Activated T-cell treated with anti-CD3 and anti-CD28 coated beads, Interleukin-2, amount 50 U/mL, for 1 hour (primary cell): Measurements from ENCODE around the gene NREP.
"Not testable (repeated sequence)": the region's sequence is repeated elsewhere in the genome, so short reads cannot be mapped to it uniquely, and the experiment has no call there.

Experiments used
- DNase-seq: peaks from one replicate; pipeline ENCODE4 v3.0.0-alpha.2; 2020

The NREP gene

GRCh38 chr5:111735583-111736270, 21.3 kb downstream of the NREP start:
- no peak for DNase-seq

GRCh38 chr5:111734597-111734996, 22.4 kb downstream of the NREP start:
- no peak for DNase-seq

DNA sequence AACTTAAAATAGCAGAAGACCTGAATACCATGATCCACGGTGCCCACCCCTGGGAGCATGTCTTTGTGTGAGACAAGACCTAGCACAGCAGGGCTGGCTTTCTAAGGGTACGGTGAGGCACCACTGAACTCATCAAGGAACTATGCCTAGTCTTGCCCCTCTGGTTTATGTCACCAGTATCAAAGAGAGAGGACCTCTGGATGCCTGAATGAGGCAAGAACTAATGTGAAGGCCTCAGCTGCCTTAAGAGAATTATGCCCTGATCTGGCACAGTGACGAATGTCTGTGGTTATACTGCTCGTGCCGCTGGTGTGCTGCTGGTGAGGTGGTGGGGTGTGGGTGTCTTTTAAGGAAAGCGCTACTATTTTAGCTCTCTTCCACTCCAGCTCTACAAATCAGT, 23.0 kb downstream of the NREP start:
- DNase-seq, result no peak

- DNase-seq, result no peak
These were observed 23.4 kb downstream of the NREP start for GRCh38 chr5:111733571-111733970.

GRCh38 chr5:111731638-111732037, 25.4 kb downstream of the NREP start:
- DNase-seq, result no peak

GRCh38 chr5:111730659-111731382, 26.2 kb downstream of the NREP start:
- no peak for DNase-seq

- no peak for DNase-seq
These were observed 28.1 kb downstream of the NREP start for GRCh38 chr5:111728941-111729340.

DNA sequence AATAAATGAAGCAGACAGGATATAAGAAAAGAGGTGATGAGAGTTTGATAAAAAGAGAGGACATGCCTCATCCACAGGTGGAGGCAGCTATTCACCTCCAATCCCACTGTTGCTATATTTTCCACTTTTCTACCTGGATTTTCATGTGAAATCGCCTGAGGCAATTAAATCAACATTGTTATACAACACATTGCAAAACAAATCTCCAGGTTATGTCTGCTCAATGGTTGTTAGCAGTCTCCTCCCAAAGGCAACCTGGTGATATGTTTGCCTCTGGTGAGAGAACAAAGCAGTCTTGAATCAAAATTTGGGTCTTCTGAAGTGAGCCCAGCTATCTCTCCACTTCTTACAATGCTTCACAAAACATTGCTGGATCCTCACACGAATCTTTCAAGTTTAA, 30.0 kb downstream of the NREP start:
- DNase-seq, result no peak

DNA sequence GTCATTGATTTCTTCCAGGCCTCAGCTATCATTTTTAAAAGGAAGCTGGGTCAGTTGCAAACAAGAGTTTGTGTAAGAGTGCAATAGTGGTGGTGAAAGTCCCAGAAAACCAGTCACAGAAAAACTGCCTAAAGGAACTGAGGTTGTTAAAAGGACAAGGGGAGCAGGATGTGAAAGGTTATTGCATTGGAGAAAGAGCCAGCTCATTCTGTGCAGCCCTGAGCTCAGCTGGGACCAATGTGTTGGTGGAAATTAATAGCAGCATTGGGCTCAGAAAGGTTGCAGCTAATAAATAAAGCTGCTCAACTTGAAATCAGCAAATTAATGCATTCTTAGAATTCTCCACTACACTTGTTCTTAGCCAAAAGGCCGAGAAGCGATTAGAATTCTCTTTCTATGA, 34.9 kb downstream of the NREP start:
- DNase-seq, result no peak

- DNase-seq, result no peak
These were observed 36.6 kb downstream of the NREP start for GRCh38 chr5:111720333-111720890.

- DNase-seq, result no peak
These were observed 37.2 kb downstream of the NREP start for GRCh38 chr5:111719773-111720172.

DNA sequence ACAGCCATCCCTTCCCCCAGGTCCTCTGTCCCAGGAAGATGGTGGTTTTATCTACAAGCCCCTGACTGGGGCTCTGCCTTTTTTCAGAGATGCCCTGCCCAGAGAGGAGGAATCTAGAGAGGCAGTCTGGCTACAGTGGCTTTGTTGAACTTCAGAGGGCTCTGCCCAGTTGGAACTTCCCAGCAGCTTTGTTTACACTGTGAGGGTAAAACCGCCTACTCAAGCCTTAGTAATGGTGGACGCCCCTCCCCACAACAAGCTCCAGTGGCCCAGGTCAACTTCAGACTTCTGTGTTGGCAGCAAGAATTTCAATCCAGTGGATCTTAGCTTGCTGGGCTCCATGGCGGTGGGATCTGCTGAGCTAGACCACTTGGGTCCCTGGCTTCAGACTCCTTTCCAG, 40.2 kb downstream of the NREP start:
- not testable (repeated sequence) for DNase-seq

- no peak for DNase-seq
These were observed 49.3 kb downstream of the NREP start for GRCh38 chr5:111707630-111708164.

GRCh38 chr5:111706345-111706744, 50.6 kb downstream of the NREP start:
- no peak for DNase-seq

- DNase-seq, result no peak
These were observed 52.4 kb downstream of the NREP start for GRCh38 chr5:111704452-111705085.

GRCh38 chr5:111703662-111704061, 53.3 kb downstream of the NREP start:
- no peak for DNase-seq

GRCh38 chr5:111699976-111700375, 57.0 kb downstream of the NREP start:
- no peak for DNase-seq

- no peak for DNase-seq
These were observed 57.7 kb downstream of the NREP start for GRCh38 chr5:111699324-111699723.

- DNase-seq, result no peak
These were observed 58.9 kb downstream of the NREP start for GRCh38 chr5:111697881-111698757.

DNA sequence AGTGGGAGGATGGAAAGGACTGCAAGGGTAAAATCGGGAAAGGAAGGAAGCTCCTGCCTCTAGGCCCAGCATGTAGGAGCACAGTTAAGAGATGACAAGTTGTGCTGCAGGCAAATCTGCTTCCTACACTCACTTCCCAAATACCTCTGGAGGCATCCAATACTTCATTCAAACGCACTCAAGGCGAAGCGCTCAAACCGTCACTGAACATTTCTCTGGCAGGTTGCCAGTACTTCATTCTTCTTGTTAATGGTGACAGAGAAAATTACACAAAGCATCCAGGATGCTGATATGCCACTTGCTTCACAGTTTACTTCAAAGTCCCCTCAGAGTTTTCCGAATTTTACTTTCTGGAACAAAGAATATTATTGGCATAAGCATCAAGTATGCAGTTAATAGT, 59.8 kb downstream of the NREP start:
- DNase-seq, result no peak

GRCh38 chr5:111695991-111696390, 61.0 kb downstream of the NREP start:
- no peak for DNase-seq

DNA sequence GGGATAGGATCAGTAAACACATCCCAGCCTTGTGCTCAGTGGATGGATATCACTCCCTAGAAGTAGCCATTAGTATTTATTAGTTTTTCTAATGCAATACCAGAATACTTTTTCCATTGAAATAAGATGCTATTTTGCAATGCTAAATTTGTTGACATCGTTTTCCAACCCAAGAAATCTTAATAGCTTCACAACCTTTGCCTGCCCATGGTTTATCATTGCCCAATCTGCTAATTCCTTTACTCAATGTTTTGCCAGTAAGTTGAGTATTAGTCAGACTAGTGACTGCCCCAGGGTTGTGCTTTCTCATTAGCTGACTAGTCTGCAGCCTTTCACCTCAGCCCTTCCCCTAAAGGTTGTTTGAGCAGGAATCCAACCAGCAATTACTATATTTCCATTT, 62.9 kb downstream of the NREP start:
- DNase-seq, result no peak

GRCh38 chr5:111691914-111692313, 65.1 kb downstream of the NREP start:
- DNase-seq, result no peak
